Endothelial cell of umbilical vein (primary cell): ENCODE data around the gene KTN1.

ENCODE experiments used
- EZH2 ChIP-seq: IDR thresholded peaks from 2 replicates; pipeline ENCODE4 v1.6.1; 2012; ENCODE audit warnings: borderline replicate concordance, low read depth, mild to moderate bottlenecking, moderate library complexity, low read length, inconsistent platforms; ENCODE audit not compliant: severe bottlenecking
- FOS ChIP-seq: IDR thresholded peaks from 2 replicates; pipeline ENCODE4 v1.6.1; 2011; ENCODE audit warnings: mild to moderate bottlenecking, low read length, moderate library complexity, borderline replicate concordance; ENCODE audit not compliant: insufficient read depth
- GATA2 ChIP-seq: IDR thresholded peaks from 2 replicates; pipeline ENCODE4 v1.7.0; 2011; ENCODE audit warnings: low read depth, mild to moderate bottlenecking, moderate library complexity, mixed read lengths, low read length; ENCODE audit not compliant: insufficient read length, insufficient read depth
- JUN ChIP-seq: IDR thresholded peaks from 2 replicates; pipeline ENCODE4 v1.6.1; 2011; ENCODE audit warnings: borderline replicate concordance, low read depth; ENCODE audit not compliant: insufficient read length, insufficient read depth
- MYC ChIP-seq: IDR thresholded peaks from one replicate; pipeline ENCODE4 v1.6.1; 2011; ENCODE audit warnings: mild to moderate bottlenecking, low read depth, low read length
- POLR2A ChIP-seq: IDR thresholded peaks from 2 replicates; pipeline ENCODE4 v1.6.1; 2012; ENCODE audit warnings: low read depth, mild to moderate bottlenecking, control low read depth, low read length
- POLR2AphosphoS5 ChIP-seq: IDR thresholded peaks from 2 replicates; pipeline ENCODE4 v1.6.1; 2012; ENCODE audit warnings: low read depth, mild to moderate bottlenecking, control low read depth, low read length, moderate library complexity; ENCODE audit not compliant: insufficient read depth
- TF ChIP-seq, protein P1 (sequence below), 2 donors: IDR thresholded peaks; 1 replicate in 1 of 2; 2 replicates in 1 of 2; pipeline ENCODE4 v1.5.1; 2011; ENCODE audit warnings: low read length in 2 of 2, mild to moderate bottlenecking in 2 of 2, moderate library complexity in 2 of 2, control low read depth in 1 of 2, inconsistent platforms in 1 of 2, low read depth in 1 of 2; ENCODE audit not compliant: insufficient read depth in 1 of 2; ENCODE audit errors: extremely low read depth in 1 of 2
- TF ChIP-seq, protein P2 (sequence below): IDR thresholded peaks from 2 replicates; pipeline ENCODE4 v1.6.1; 2011; ENCODE audit not compliant: insufficient read depth, insufficient read length

DNA sequence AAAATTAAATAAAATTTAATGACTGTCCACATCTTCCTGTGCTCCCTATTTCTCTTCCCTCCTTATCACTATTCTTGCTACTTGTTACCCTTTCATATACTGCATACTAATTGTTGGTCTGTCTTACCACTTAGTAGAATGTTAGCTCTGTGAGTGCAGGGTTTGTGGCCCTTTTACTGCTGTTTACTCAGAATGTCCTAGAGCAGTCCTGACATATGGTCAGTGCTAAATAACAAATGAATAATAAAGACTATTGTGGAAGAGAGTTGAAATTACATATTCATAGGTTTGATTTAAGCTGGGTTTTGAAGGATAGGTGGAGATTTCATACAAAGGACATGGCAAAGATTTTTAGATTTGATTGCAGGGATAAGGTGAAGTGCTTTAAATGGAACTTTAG, 24.5 kb downstream of the KTN1 start:
- TF ChIP-seq, protein P1, sequence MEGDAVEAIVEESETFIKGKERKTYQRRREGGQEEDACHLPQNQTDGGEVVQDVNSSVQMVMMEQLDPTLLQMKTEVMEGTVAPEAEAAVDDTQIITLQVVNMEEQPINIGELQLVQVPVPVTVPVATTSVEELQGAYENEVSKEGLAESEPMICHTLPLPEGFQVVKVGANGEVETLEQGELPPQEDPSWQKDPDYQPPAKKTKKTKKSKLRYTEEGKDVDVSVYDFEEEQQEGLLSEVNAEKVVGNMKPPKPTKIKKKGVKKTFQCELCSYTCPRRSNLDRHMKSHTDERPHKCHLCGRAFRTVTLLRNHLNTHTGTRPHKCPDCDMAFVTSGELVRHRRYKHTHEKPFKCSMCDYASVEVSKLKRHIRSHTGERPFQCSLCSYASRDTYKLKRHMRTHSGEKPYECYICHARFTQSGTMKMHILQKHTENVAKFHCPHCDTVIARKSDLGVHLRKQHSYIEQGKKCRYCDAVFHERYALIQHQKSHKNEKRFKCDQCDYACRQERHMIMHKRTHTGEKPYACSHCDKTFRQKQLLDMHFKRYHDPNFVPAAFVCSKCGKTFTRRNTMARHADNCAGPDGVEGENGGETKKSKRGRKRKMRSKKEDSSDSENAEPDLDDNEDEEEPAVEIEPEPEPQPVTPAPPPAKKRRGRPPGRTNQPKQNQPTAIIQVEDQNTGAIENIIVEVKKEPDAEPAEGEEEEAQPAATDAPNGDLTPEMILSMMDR (IDR thresholded peaks at IDR 0.05; ENCODE audit: extremely low read depth in 1 of 2, insufficient read depth in 1 of 2, low read depth in 1 of 2, low read length in 2 of 2), result no peak
- TF ChIP-seq EZH2 (no peak), POLR2A (no peak), POLR2AphosphoS5 (no peak), JUN (no peak), FOS (no peak), GATA2 (no peak), MYC (no peak)
- TF ChIP-seq, protein P2, sequence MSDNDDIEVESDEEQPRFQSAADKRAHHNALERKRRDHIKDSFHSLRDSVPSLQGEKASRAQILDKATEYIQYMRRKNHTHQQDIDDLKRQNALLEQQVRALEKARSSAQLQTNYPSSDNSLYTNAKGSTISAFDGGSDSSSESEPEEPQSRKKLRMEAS, result no peak
